ENCODE results near the gene HDDC3. TPM values are rescaled to one million over a fixed set of nuclear protein-coding genes. Genes with fewer than 3 reads are reported as not detected.

Gene HDDC3
- total and polyA plus RNA-seq, 9 of the 15 experiments (the other 6 are each of a cell fraction or from before 2014, with no cell fraction given) = 14.9 to 55.8 (median 36.9) TPM

GRCh38 chr15:90912770-90913075 is 19.6 kb downstream of the HDDC3 start:
- ATAC-seq = no peak
- no peak overlapping the region for H2AFZ ChIP-seq (ENCODE audit: low read depth, low read length)
- H3K9me3 ChIP-seq (replicated peaks; ENCODE audit: control insufficient read depth, insufficient read depth, low read depth, low read length) = no peaks in the 10 kb centered on the region
- H3K4me1 ChIP-seq (replicated peaks in 1 of 2; ENCODE audit: control insufficient read depth in 2 of 2, insufficient read depth in 2 of 2, low read length in 2 of 2) = peaks cover 17 to 43% of the 10 kb centered on the region in 2 experiments
- ChIA-PET POLR2A (interaction anchor here (1.4 kb wide), 1 partner anchor 9 kb away, joined by 3 read pairs; the partner anchor contains the start of gene MAN2A2), CTCF (ENCODE audit: low intra/inter-chr PET ratio) (no interaction called here)
- no peak overlapping the region for H3K4me2 ChIP-seq (ENCODE audit: insufficient read depth, low read length)
- no peaks in the 10 kb centered on the region for H4K20me1 ChIP-seq (replicated peaks; ENCODE audit: control insufficient read depth, insufficient read depth, low read length)
- no peak overlapping the region for H3K4me3 ChIP-seq
- H3K9me1 ChIP-seq (ENCODE audit: control insufficient read depth, insufficient read depth, low read length) = no peaks in the 10 kb centered on the region
- TF ChIP-seq CBX8 (IDR thresholded peaks at IDR 0.05; ENCODE audit: borderline replicate concordance, extremely low read depth, low read depth, low read length, poor library complexity, severe bottlenecking) (no peak), RCOR1 (IDR thresholded peaks at IDR 0.05; ENCODE audit: borderline replicate concordance in 1 of 2, low read depth in 2 of 2, low read length in 2 of 2) (no peak), TFE3 (CRISPR knock-in tag; IDR thresholded peaks at IDR 0.05) (no peak), HOMEZ (CRISPR knock-in tag; IDR thresholded peaks at IDR 0.05) (no peak), IRF1 (CRISPR knock-in tag; IDR thresholded peaks at IDR 0.05; ENCODE audit: borderline replicate concordance) (no peak), RAD51 (IDR thresholded peaks at IDR 0.05; ENCODE audit: borderline replicate concordance, low read depth) (no peak), GTF2E2 (tag; IDR thresholded peaks at IDR 0.05) (no peak), ZNF224 (CRISPR knock-in tag; IDR thresholded peaks at IDR 0.05) (no peak)
- BruUV-seq (replicated peaks) = no TSS peak
- no peaks in the 10 kb centered on the region for H3K27me3 ChIP-seq (ENCODE audit: control insufficient read depth in 2 of 2, insufficient read depth in 2 of 2, low read length in 2 of 2)
- peaks cover 96% of the 10 kb centered on the region for H3K36me3 ChIP-seq (ENCODE audit: control insufficient read depth, insufficient read depth, low read length)
- H3K79me2 ChIP-seq (ENCODE audit: control insufficient read depth, insufficient read depth, low read length) = peaks cover 6% of the 10 kb centered on the region; the same call in 2 of the 3 replicates
- in situ Hi-C loops (cut with MboI) = no loop called here
- no peak for FAIRE-seq
- WGBS (ENCODE audit: insufficient coverage, low coverage, missing lambda C conversion rate) = 95% methylated on average over 6 of the region's 7 CpGs
- no peak overlapping the region for H3K27ac ChIP-seq (ENCODE audit: extremely low read depth, low read depth, low read length)
- DNase-seq (ENCODE audit: extremely low read depth in 1 of 4, low spot score in 3 of 4) = no peak
- no peak overlapping the region for H3K9ac ChIP-seq (ENCODE audit: insufficient read depth in 1 of 2, low read depth in 2 of 2, low read length in 2 of 2)
- intact Hi-C loops (cut with micrococcal nuclease) = no loop called here
